Stimulated activated CD4-positive, alpha-beta T cell treated with anti-CD3 and anti-CD28 coated beads, TNF-alpha, amount 100 ng/mL, for 1 hour (primary cell): Measurements from ENCODE around the gene PCNX2.

Experiments
- DNase-seq, 3 donors: peaks; one replicate each; pipeline ENCODE4 v3.0.0-alpha.2; 2020; ENCODE audit warnings: low read depth in 3 of 3, low spot score in 1 of 3

The PCNX2 gene

GRCh38 chr1:232987046-232987773, 308.3 kb downstream of the PCNX2 start:
- no peak for DNase-seq

DNA sequence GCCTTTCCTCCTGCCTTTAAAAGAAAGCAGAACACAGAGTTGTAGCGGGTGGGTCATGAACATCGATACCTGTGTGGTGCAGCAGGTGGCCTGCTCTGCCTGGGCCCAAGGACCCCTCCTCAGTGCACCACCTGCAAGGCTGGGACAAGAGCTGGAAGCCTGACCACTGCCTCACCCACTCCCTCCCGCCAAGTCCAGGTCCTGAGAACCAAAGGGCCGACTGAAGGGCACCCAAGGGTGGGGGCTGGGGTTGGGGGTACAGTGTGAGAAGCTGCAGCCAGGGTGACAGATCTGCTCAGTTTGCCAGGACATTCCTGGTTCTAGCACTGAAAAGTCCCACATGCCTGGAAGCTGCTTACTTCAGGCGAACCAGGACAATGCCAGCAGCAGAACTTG, 309.0 kb downstream of the PCNX2 start:
- DNase-seq: no peak

DNA sequence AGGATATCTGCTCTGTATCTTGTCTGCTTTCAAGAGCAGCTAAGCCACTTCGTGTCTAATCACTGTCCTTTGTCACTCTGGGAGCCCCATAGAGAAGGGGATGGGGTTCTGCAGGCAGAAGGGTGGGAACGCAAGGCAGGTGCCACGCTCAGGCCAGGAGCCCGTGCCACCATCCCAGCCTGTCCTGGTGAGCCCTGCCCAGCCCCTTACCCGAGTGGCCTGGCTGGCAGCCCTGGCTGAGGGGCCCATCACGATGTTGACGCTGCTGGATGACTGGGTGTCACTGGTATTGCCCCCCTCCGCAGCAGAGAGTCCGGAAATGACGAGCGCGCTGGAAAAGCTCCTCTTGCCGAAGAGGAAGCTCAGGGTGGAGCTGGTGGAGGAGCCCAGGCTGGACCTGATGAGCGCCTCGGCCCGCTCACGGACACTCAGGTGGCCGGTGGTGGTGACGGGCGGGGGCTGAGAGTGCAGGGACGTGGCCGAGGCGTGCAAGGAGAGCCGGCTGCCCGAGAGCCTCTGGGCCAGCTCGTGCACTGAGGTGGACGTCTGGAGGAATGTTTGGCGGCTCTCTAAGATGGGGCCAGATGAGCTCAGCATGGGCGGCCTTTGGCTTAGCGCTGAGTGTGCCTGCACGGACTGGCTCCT, 309.5 kb downstream of the PCNX2 start:
- DNase-seq: no peak

GRCh38 chr1:232984577-232985425, 310.7 kb downstream of the PCNX2 start:
- no peak for DNase-seq

- DNase-seq: no peak
These were observed 311.5 kb downstream of the PCNX2 start for GRCh38 chr1:232983817-232984567.

DNA sequence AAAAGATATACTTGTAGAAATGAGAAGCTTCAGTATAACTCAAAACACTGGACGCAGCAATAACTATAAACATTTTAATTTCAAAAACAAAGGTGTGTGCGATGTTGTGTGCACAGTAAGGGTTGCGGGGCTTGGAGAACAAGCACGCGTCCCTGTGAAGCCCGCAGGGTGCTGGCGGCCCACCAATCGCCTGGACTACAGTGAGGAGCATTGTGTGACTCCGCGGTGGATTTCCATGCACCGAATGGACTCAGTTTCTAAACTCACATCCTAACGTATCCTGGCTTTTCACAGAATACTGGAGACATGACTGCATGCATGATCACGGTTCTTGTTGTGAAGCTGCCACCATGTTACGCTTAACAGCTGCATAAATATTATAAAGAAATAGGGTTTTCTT, 312.1 kb downstream of the PCNX2 start:
- DNase-seq: no peak

DNA sequence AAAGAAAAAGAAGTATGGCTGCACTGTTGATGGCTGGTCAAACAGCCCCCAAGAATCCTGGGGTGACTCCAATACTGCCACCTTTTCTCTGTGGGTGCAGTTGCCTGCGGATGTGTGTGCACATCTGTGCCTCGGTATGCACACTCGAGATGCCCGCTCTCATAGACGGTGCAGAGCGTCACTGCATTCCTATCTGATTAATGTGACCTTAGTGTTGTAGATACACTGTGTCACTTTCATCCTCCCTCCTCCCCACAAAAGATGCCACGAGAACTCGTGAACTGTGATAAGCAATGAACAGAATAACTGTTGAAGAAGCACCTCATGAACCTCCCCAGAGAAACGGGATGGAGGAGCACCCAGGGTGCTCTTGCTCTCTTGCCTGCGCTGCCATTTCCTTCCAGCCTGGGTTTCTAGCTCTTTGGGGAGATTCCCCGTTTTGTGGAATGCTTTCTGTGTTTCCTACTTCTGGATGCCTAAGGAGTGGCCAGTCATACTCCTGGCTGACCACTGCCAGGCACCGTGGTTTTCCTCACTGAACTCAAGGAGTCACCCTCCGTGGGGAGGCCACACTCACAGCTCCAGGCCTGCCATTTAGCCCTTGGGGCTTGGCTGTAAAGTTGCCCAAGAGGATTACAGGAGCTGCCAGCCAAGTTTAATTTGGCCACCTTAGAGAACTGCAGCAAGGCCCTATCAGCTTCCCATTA, 313.1 kb downstream of the PCNX2 start:
- no peak for DNase-seq

DNA sequence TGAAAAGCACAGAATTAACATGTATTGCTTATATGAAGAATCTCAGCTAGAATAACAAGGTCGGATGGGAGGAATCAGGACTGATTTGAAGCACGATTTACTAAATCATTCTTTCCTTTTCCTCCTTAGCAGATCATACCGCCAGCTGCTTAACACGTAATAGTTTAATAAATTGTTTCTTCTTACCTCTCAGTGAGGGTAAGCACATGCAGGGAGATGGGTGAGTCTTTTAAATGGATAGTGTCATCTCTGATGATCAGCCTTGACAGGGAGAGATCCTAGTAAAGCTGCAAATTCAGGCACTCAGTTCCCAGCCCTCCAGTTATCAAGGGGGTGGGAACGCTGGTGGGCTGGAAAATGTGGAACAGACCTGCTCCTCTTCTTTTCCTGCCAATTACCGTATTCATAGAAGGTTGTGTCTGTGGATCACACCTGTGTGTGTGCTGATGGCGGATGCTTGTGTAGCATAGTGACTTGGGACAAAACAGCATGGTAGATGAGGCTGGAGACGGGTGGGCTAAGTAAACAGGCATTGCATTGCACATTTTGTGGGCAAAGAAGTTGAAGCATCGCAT, 314.5 kb downstream of the PCNX2 start:
- no peak for DNase-seq

DNA sequence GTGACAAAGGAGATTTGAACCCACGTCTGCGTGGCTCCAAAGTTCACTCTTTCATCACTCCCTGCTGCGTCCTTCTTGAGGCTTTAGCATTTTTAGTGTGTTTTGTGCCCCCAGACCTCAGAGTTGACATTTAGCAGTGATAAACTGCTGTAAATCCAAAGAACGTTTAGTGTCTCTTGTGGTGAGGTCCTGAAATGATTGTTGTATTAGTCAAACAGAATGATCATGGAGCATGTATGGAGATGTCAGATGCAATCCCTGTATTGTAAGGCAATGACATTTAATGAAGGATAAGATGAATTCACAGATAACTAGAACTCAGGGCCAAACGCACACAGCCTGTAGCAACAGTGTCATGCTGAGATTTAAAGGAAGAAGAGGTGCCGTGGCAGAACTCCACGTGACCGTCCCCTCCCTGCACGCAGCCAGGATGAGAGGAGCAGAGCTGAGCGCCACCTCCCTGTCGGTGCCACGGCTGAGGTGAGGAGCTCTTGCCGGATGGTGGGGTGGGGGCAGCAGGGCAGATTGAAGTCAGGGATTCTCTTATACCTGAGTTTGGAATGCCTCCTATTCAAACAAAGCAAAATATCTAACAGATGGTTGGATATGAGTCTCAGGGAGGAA, 315.1 kb downstream of the PCNX2 start:
- no peak for DNase-seq

DNA sequence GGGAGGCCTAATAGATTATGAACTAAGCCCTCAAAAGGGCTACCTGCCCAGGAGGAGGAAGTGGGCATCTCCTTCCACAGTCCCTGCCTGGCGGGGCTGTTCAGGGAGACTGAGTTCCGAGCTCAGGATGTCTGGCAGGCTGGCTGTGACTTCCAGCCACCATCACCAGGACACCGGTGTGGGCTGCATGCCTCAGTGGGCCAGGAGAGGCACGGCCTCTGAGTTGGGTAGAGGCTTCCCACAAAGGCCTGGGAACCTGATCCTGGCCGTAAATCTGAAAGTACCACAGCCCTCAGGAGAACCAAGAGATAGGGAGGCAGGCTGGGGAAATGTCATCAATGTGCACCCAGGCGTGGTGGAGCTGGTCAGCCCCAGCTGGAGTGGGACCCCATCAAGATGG, 316.0 kb downstream of the PCNX2 start:
- no peak for DNase-seq

GRCh38 chr1:232978815-232979214, 316.7 kb downstream of the PCNX2 start:
- DNase-seq: no peak

- no peak for DNase-seq
These were observed 317.4 kb downstream of the PCNX2 start for GRCh38 chr1:232978091-232978634.

GRCh38 chr1:232974971-232975370, 320.6 kb downstream of the PCNX2 start:
- DNase-seq: no peak

DNA sequence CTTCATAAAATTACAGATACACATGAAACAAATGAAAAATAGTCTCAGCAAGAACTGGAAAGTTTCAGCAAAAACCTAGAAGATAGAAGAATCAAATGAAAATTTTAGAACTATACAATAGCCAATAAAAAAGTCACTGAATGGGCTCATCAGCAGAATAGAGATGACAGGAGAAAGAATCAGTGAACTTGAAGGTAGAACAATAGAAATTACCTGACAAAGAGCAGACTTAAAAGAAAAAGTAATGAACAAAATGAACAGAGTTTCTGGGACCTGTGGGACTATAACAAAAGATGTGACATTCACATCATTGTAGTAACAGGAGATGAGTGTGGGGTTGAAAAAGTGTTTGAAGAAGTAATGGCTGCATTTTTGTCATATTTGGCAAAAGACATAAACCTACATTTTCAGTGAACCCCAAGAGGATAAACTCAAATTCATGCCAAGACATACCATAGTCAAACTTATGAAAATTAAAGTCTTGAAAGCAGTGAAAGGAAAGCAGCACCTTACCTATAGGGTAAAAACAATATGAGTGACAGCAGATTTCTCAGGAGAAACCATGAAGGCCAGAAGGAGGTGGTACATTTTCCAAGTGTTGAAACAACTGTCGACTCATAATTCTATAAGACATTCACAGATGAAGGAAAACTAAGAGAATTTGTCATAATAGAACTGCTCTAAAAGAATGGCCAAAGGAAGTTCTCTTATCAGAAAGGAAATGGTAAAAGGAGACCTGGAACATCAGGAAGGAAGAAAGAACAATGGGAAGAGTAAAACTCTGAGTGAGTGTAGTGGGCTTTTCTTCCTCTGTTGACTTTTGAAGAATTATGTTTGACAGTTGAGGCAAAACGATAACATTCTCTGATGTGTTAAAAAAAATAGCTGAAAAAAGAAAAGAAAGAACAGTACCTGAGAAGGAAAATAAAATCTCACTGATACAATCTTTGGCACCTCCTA, 321.6 kb downstream of the PCNX2 start:
- no peak for DNase-seq

- DNase-seq: no peak
These were observed 325.0 kb downstream of the PCNX2 start for GRCh38 chr1:232970508-232970907.

DNA sequence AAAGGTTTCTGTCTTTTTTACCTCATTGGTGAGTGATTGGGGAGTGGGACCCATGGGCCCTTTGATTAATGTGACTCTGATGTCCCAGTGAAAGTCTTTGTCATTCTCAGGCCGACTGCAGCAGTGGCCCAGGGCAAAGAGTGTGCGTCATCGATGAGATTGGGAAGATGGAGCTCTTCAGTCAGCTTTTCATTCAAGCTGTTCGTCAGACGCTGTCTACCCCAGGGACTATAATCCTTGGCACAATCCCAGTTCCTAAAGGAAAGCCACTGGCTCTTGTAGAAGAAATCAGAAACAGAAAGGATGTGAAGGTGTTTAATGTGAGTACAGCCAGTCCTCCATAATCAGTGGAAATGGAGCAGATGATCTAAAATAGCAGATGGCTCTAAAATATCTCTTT, 325.7 kb downstream of the PCNX2 start:
- DNase-seq: no peak

DNA sequence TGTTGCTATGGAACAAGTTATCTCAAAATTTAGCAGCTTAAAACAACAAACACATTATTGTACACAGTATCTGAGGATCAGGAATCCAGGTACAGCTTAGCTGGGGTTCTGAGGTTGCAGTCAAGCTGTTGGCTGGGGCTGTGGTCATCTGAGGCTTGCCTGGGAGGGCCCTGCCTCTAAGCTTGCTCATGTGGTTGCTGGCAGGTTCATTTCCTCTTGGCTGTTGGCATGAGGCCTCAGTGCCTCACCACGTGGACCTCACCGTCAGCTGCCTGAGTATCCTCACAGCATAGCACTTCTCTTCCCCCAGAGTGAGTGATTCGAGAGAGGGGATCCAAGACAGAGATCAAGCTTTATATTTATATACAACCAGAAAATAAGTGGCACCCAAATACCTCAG, 326.6 kb downstream of the PCNX2 start:
- DNase-seq: no peak

GRCh38 chr1:232968391-232968790, 327.1 kb downstream of the PCNX2 start:
- no peak for DNase-seq

- no peak for DNase-seq
These were observed 328.9 kb downstream of the PCNX2 start for GRCh38 chr1:232966663-232967062.
